ENCODE results near the gene PRR14L. TPM values are rescaled to one million over a fixed set of nuclear protein-coding genes. Genes with fewer than 3 reads are reported as not detected.
A peak's percentile ranks its signal among the peaks of the same experiment; 100 is the strongest.

The PRR14L gene
- total and polyA plus RNA-seq, 4 donors = 4.5 to 20.2 (median 13.4) TPM

DNA sequence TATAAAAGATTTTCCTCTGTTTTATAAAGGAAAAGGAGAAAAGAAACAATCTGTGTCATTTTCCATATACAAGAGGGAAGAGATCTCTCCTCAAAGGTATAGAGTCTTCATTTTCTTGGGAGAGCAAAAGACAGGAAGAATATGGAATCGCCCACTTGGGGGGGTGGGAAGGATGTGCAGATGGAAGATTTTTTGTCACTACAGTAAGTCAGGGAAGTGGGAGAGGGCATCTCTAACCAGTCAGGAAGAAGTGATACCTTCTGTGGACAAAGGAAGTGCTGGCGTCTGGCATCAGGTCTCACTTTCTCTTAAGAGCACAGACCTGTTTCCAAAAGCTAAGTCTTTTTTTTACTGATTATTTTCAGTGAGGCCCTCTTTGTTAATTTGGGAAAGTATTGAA is 1.4 kb downstream of the PRR14L start:
- no peaks in the 10 kb centered on the region for H3K36me3 ChIP-seq (ENCODE audit: control insufficient read depth in 4 of 4, insufficient read depth in 3 of 4, low read depth in 1 of 4, low read length in 3 of 4)
- no peak overlapping the region for H3K27ac ChIP-seq (ENCODE audit: low read depth in 1 of 2, low read length in 2 of 2)
- peak overlapping the region in 1 of 3 donors; percentile 79 for H3K4me3 ChIP-seq (ENCODE audit: low read depth in 1 of 3, low read length in 3 of 3)
- 51% methylated on average over 2 of the region's 2 CpGs for whole genome bisulfite sequencing
- H3K9me3 ChIP-seq (ENCODE audit: control insufficient read depth in 4 of 4, low read length in 3 of 4) = no peaks in the 10 kb centered on the region
- peaks cover 6 to 38% (median 29%) of the 10 kb centered on the region in 4 donors for H3K4me1 ChIP-seq (ENCODE audit: control insufficient read depth in 4 of 4, insufficient read depth in 4 of 4, low read length in 3 of 4)
- DNase-seq (ENCODE audit: low spot score) = no peak
- no peaks in the 10 kb centered on the region for H3K27me3 ChIP-seq (ENCODE audit: control insufficient read depth in 4 of 4, insufficient read depth in 4 of 4, low read length in 3 of 4)
- TF ChIP-seq HNF4G (IDR thresholded peaks at IDR 0.05) (no peak), NR2F2 (IDR thresholded peaks at IDR 0.05) (no peak), FOXA2 (IDR thresholded peaks at IDR 0.05) (no peak), HNF4A (conservative IDR thresholded peaks at IDR 0.05) (no peak)
- TF ChIP-seq, protein P1, sequence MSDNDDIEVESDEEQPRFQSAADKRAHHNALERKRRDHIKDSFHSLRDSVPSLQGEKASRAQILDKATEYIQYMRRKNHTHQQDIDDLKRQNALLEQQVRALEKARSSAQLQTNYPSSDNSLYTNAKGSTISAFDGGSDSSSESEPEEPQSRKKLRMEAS (IDR thresholded peaks at IDR 0.05) = no peak
- TF ChIP-seq, protein P2, sequence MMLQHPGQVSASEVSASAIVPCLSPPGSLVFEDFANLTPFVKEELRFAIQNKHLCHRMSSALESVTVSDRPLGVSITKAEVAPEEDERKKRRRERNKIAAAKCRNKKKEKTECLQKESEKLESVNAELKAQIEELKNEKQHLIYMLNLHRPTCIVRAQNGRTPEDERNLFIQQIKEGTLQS (IDR thresholded peaks at IDR 0.05) = no peak
- H3K9ac ChIP-seq (ENCODE audit: low read depth in 1 of 2, low read length in 2 of 2) = peak overlapping the region; percentile 12 to 86

DNA sequence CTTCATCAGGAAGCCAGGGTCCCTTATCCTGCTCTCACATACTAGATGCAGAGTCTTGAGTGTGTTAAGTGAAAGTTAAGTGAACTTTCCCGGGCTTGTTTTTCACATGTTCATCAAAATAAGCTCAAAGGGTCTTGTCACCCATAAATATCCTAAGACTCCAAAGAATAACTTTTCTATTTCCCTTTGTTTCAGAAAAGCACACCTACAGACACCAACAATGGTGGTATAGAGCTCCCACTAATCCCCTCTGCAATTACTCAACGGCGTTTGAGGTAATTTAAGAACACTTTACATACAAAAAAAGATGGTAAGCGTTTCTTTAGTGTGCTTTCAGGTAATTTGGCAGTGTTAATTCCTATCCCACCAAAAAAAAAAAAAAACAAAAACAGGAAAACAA is 2.5 kb downstream of the PRR14L start:
- TF ChIP-seq EGR1 (IDR thresholded peaks at IDR 0.05; ENCODE audit: low read depth in 2 of 2) (no peak), FOXA1 (IDR thresholded peaks at IDR 0.05) (no peak), RXRA (IDR thresholded peaks at IDR 0.05) (no peak)
- H3K36me3 ChIP-seq (ENCODE audit: control insufficient read depth in 4 of 4, insufficient read depth in 3 of 4, low read depth in 1 of 4, low read length in 3 of 4) = no peaks in the 10 kb centered on the region
- H3K4me1 ChIP-seq (ENCODE audit: control insufficient read depth in 4 of 4, insufficient read depth in 4 of 4, low read length in 3 of 4) = peaks cover 6 to 28% (median 21%) of the 10 kb centered on the region in 4 donors
- no peak overlapping the region for H3K27ac ChIP-seq (ENCODE audit: low read depth in 1 of 2, low read length in 2 of 2)
- no peak for DNase-seq (ENCODE audit: low spot score)
- no peaks in the 10 kb centered on the region for H3K27me3 ChIP-seq (ENCODE audit: control insufficient read depth in 4 of 4, insufficient read depth in 4 of 4, low read length in 3 of 4)
- no peak overlapping the region for H3K9ac ChIP-seq (ENCODE audit: low read depth in 1 of 2, low read length in 2 of 2)
- H3K4me3 ChIP-seq (ENCODE audit: low read depth in 1 of 3, low read length in 3 of 3) = no peak overlapping the region
- no peaks in the 10 kb centered on the region for H3K9me3 ChIP-seq (ENCODE audit: control insufficient read depth in 4 of 4, low read length in 3 of 4)
- WGBS = 85% methylated on average over 4 of the region's 4 CpGs

DNA sequence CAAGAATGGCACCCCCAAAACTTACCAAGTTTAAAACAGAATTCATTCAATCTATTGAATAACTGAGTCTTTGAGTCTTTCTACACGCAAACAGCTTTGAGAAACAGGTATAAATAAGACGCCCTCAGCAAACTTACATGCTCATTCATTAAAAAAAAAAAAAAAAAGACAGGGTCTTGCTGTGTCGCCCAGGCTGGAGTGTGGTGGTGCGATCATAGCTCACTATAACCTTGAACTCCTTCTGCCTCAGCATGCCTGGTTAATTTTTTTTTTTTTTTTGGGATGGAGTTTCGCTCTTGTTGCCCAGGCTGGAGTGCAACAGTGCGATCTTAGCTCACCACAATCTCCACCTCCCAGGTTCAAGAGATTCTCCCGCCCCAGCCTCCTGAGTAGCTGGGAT is 6.1 kb downstream of the PRR14L start:
- peaks cover 8 to 35% (median 27%) of the 10 kb centered on the region in 4 donors for H3K4me1 ChIP-seq (ENCODE audit: control insufficient read depth in 4 of 4, insufficient read depth in 4 of 4, low read length in 3 of 4)
- no peaks in the 10 kb centered on the region for H3K27me3 ChIP-seq (ENCODE audit: control insufficient read depth in 4 of 4, insufficient read depth in 4 of 4, low read length in 3 of 4)

More for the DNA sequence above, 6.1 kb downstream of the PRR14L start:
- no peaks in the 10 kb centered on the region for H3K36me3 ChIP-seq (ENCODE audit: control insufficient read depth in 4 of 4, insufficient read depth in 3 of 4, low read depth in 1 of 4, low read length in 3 of 4)
- TF ChIP-seq GABPA (IDR thresholded peaks at IDR 0.05 in 1 of 2, conservative IDR thresholded peaks at IDR 0.05 in 1 of 2) (no peak), YY1 (IDR thresholded peaks at IDR 0.05) (no peak), RXRA (IDR thresholded peaks at IDR 0.05) (no peak), FOXA2 (IDR thresholded peaks at IDR 0.05) (no peak), FOXA1 (IDR thresholded peaks at IDR 0.05) (no peak), RAD21 (IDR thresholded peaks at IDR 0.05) (no peak), HNF4A (conservative IDR thresholded peaks at IDR 0.05) (no peak), EGR1 (IDR thresholded peaks at IDR 0.05; ENCODE audit: low read depth in 2 of 2) (no peak), JUND (IDR thresholded peaks at IDR 0.05) (no peak), SP1 (IDR thresholded peaks at IDR 0.05) (no peak), TAF1 (conservative IDR thresholded peaks at IDR 0.05) (no peak)
- TF ChIP-seq, protein P3, sequence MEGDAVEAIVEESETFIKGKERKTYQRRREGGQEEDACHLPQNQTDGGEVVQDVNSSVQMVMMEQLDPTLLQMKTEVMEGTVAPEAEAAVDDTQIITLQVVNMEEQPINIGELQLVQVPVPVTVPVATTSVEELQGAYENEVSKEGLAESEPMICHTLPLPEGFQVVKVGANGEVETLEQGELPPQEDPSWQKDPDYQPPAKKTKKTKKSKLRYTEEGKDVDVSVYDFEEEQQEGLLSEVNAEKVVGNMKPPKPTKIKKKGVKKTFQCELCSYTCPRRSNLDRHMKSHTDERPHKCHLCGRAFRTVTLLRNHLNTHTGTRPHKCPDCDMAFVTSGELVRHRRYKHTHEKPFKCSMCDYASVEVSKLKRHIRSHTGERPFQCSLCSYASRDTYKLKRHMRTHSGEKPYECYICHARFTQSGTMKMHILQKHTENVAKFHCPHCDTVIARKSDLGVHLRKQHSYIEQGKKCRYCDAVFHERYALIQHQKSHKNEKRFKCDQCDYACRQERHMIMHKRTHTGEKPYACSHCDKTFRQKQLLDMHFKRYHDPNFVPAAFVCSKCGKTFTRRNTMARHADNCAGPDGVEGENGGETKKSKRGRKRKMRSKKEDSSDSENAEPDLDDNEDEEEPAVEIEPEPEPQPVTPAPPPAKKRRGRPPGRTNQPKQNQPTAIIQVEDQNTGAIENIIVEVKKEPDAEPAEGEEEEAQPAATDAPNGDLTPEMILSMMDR (IDR thresholded peaks at IDR 0.05; ENCODE audit: low read depth, low read length, missing input control) = no peak
- TF ChIP-seq, protein P1 (IDR thresholded peaks at IDR 0.05) = no peak
- TF ChIP-seq, protein P2 (IDR thresholded peaks at IDR 0.05) = no peak
- TF ChIP-seq, protein P4, sequence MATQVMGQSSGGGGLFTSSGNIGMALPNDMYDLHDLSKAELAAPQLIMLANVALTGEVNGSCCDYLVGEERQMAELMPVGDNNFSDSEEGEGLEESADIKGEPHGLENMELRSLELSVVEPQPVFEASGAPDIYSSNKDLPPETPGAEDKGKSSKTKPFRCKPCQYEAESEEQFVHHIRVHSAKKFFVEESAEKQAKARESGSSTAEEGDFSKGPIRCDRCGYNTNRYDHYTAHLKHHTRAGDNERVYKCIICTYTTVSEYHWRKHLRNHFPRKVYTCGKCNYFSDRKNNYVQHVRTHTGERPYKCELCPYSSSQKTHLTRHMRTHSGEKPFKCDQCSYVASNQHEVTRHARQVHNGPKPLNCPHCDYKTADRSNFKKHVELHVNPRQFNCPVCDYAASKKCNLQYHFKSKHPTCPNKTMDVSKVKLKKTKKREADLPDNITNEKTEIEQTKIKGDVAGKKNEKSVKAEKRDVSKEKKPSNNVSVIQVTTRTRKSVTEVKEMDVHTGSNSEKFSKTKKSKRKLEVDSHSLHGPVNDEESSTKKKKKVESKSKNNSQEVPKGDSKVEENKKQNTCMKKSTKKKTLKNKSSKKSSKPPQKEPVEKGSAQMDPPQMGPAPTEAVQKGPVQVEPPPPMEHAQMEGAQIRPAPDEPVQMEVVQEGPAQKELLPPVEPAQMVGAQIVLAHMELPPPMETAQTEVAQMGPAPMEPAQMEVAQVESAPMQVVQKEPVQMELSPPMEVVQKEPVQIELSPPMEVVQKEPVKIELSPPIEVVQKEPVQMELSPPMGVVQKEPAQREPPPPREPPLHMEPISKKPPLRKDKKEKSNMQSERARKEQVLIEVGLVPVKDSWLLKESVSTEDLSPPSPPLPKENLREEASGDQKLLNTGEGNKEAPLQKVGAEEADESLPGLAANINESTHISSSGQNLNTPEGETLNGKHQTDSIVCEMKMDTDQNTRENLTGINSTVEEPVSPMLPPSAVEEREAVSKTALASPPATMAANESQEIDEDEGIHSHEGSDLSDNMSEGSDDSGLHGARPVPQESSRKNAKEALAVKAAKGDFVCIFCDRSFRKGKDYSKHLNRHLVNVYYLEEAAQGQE (IDR thresholded peaks at IDR 0.05) = no peak
- H3K9ac ChIP-seq (ENCODE audit: low read depth in 1 of 2, low read length in 2 of 2) = no peak overlapping the region
- no peak overlapping the region for H3K4me3 ChIP-seq (ENCODE audit: low read depth in 1 of 3, low read length in 3 of 3)
- H3K9me3 ChIP-seq (ENCODE audit: control insufficient read depth in 4 of 4, low read length in 3 of 4) = no peaks in the 10 kb centered on the region
- DNase-seq (ENCODE audit: low spot score) = no peak
- H3K27ac ChIP-seq (ENCODE audit: low read depth in 1 of 2, low read length in 2 of 2) = no peak overlapping the region
- 95% methylated on average over 7 of the region's 7 CpGs for WGBS
